T47D (cell line): ENCODE results near the gene OTX1.
A peak's percentile ranks its signal among the peaks of the same experiment; 100 is the strongest.

Source experiments
- DNase-seq, 2 experiments: peaks; one replicate each; pipeline versions ENCODE4 v3.0.0 to v3.0.0-alpha.2; 2011 to 2012; ENCODE audit warnings: low read depth in 1 of 2, low spot score in 1 of 2
- JUND ChIP-seq: IDR thresholded peaks from 2 replicates; pipeline ENCODE4 v1.6.1; 2012; ENCODE audit warnings: low read depth
- in situ Hi-C: cut with HindIII; loops from 2 replicates; pipeline ENCODE4 v1.10.0; 2016; ENCODE audit warnings: low sequenced_read_pairs, low pct_unique_long_range_greater_than_20kb

Gene OTX1

DNA sequence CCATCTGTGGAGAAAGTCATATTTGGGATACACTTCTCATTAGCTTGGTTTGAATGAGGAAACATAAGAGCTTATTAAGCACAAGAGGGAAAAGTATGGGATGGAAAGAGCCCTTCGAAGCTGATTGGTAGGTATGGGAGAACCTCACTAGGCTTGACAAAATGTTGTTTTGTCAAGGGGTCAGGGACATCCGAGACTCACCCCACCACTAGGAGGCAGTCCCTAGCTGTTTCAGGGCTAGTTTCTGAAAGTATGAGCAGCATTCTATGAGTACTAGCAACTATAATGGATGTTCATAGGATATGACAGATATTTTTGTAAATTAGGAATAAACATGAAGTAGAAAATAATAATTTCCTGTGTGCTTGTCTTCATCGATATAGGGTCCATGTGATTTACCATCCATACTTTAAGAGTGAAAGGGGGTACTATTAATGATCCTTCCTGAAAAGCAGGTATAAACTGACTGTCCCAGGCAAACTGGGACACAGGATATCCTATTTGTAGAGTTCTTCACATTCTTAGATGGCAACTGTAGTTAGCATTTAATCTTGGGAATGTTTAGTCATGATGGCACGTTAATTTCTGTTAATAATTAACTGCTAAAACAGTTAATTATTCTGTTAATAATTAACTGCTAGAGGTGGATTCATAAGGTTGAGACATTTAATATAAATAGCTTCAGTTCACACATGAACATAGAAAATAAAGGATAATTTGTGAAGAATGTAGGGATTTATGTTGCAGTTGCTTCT is 28.4 kb downstream of the OTX1 start:
- in situ Hi-C loops: no loop called here
- no peak for TF ChIP-seq JUND
- peak in 1 of 2 experiments; percentile 40 for DNase-seq

DNA sequence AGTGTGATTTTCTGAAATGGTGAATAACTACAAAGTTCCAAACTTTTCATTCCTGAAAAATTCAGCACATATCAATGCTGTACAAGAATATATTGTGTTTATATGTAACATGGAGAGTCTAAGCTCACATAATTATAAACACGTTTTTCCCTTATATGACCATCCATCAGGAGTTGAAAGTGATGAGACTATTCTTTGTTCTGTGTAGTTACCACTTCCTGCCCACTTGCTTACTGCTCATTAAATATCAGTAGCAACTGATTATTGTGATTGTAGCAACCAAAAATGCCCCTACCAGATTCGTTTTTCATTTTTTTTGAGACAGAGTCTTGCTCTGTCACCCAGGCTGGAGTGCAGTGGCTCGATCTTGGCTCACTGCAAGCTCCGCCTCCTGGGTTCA is 30.8 kb downstream of the OTX1 start:
- in situ Hi-C loops: no loop called here
- no peak for DNase-seq
- TF ChIP-seq JUND: no peak

GRCh38 chr2:63086687-63087086 is 36.1 kb downstream of the OTX1 start:
- in situ Hi-C loops: no loop called here
- no peak for DNase-seq
- no peak for TF ChIP-seq JUND

- no peak for DNase-seq
- in situ Hi-C loops: no loop called here
These were observed 41.8 kb downstream of the OTX1 start for GRCh38 chr2:63092401-63092800.

GRCh38 chr2:63092857-63093256 is 42.2 kb downstream of the OTX1 start:
- no peak for TF ChIP-seq JUND
- in situ Hi-C loops: no loop called here

More at GRCh38 chr2:63092401-63092800, 41.8 kb downstream of the OTX1 start:
- no peak for TF ChIP-seq JUND

GRCh38 chr2:63093502-63093901 is 42.9 kb downstream of the OTX1 start:
- no peak for TF ChIP-seq JUND
- no peak for DNase-seq
- in situ Hi-C loops: no loop called here

More at GRCh38 chr2:63092857-63093256, 42.2 kb downstream of the OTX1 start:
- no peak for DNase-seq

GRCh38 chr2:63096491-63096890 is 45.9 kb downstream of the OTX1 start:
- in situ Hi-C loops: no loop called here
- no peak for DNase-seq
- no peak for TF ChIP-seq JUND

DNA sequence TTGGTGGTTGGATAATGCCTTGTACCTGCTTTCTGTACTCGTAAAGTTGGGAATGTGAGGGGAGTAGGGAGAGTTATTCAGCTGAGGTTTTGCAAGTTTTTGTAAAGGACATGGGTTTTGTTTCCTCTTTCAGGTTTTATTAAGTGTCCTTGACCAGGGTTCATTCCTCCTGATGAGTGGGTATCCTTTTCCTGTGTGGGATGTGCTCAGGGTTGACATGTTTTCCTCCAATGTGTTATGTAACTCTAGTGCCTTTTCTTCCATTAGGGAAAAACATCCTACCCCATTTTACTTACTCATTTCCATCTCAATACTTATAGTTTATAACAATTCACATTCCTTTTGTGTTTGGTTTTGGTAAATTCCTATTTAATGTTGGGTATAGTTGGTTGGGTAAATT is 48.4 kb downstream of the OTX1 start:
- in situ Hi-C loops: no loop called here
- TF ChIP-seq JUND: no peak
- no peak for DNase-seq

GRCh38 chr2:63101954-63102353 is 51.3 kb downstream of the OTX1 start:
- no peak for TF ChIP-seq JUND
- in situ Hi-C loops: no loop called here
- DNase-seq: no peak

- DNase-seq: no peak
- TF ChIP-seq JUND: no peak
- in situ Hi-C loops: no loop called here
These were observed 53.9 kb downstream of the OTX1 start for GRCh38 chr2:63104482-63104881.
